ENCODE results near the gene ADCY4. TPM values are rescaled to one million over a fixed set of nuclear protein-coding genes. Genes with fewer than 3 reads are reported as not detected.

The ADCY4 gene
- polyA plus RNA-seq, 3 donors, result 0.69 to 11.9 (median 0.70) TPM

DNA sequence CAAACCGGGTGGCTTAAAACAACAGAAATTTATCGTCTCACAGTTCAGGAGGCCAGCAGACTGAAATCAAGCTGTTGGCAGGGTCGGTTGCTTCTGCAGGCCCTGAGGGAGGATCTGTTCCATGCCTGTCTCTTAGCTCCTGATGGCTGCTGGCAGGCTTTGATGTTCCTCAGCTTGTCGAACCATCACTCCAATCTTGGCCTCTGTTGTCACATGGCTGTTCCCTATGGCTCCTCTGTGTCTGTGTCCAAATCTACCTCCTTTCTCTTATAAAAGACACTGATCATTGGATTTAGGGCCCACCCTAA lies 47.1 kb upstream of the ADCY4 start:
- Histone ChIP-seq H4K20me1 (ENCODE audit: insufficient read depth, low read length) (no peaks in the 10 kb centered on the region), H3K4me2 (replicated peaks; ENCODE audit: extremely low read depth, low read length, poor library complexity, severe bottlenecking) (no peak overlapping the region), H3K79me2 (ENCODE audit: insufficient read depth, low read length) (no peaks in the 10 kb centered on the region), H3K27ac (ENCODE audit: low read depth in 1 of 2, low read length in 2 of 2) (no peak overlapping the region), H3K9me3 (replicated peaks in 1 of 2; ENCODE audit: control insufficient read depth in 1 of 2, insufficient read depth in 1 of 2, low read length in 2 of 2) (no peaks in the 10 kb centered on the region), H3K27me3 (ENCODE audit: control insufficient read depth in 2 of 2, insufficient read depth in 2 of 2, low read length in 2 of 2) (no peaks in the 10 kb centered on the region), H2AFZ (ENCODE audit: insufficient read depth, low read depth, low read length, poor library complexity, severe bottlenecking) (no peak overlapping the region), H3K4me3 (replicated peaks in 1 of 3; ENCODE audit: low read depth in 2 of 3, low read length in 3 of 3) (no peak overlapping the region), H3K9ac (ENCODE audit: insufficient read depth, low read length, poor library complexity, severe bottlenecking) (no peak overlapping the region), H3K4me1 (ENCODE audit: control insufficient read depth in 1 of 2, insufficient read depth in 2 of 2, low read length in 2 of 2) (no peaks in the 10 kb centered on the region), H3K36me3 (replicated peaks in 1 of 2; ENCODE audit: control insufficient read depth in 1 of 2, insufficient read depth in 2 of 2, low read length in 2 of 2) (no peaks in the 10 kb centered on the region)
- TF ChIP-seq, protein P1, sequence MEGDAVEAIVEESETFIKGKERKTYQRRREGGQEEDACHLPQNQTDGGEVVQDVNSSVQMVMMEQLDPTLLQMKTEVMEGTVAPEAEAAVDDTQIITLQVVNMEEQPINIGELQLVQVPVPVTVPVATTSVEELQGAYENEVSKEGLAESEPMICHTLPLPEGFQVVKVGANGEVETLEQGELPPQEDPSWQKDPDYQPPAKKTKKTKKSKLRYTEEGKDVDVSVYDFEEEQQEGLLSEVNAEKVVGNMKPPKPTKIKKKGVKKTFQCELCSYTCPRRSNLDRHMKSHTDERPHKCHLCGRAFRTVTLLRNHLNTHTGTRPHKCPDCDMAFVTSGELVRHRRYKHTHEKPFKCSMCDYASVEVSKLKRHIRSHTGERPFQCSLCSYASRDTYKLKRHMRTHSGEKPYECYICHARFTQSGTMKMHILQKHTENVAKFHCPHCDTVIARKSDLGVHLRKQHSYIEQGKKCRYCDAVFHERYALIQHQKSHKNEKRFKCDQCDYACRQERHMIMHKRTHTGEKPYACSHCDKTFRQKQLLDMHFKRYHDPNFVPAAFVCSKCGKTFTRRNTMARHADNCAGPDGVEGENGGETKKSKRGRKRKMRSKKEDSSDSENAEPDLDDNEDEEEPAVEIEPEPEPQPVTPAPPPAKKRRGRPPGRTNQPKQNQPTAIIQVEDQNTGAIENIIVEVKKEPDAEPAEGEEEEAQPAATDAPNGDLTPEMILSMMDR (IDR thresholded peaks at IDR 0.05), result no peak
- no peaks in the 10 kb centered on the region for H3K4me1 Mint-ChIP-seq
- intact Hi-C loops (cut with micrococcal nuclease), result no loop called here
- peaks cover 2 to 15% (median 6%) of the 10 kb centered on the region in 3 donors for H3K27me3 Mint-ChIP-seq (ENCODE audit: low read depth in 3 of 3)
- DNase-seq, result no peak
- H3K4me3 Mint-ChIP-seq, result no peak overlapping the region
- H3K36me3 Mint-ChIP-seq, result no peaks in the 10 kb centered on the region
- 96% methylated on average over 4 of the region's 4 CpGs for WGBS (ENCODE audit: insufficient coverage)
- H3K9me3 Mint-ChIP-seq, result peaks cover 0 to 2% (median 0%) of the 10 kb centered on the region in 7 donors
- peak overlapping the region in 1 of 7 donors; percentile 4 for H3K27ac Mint-ChIP-seq

DNA sequence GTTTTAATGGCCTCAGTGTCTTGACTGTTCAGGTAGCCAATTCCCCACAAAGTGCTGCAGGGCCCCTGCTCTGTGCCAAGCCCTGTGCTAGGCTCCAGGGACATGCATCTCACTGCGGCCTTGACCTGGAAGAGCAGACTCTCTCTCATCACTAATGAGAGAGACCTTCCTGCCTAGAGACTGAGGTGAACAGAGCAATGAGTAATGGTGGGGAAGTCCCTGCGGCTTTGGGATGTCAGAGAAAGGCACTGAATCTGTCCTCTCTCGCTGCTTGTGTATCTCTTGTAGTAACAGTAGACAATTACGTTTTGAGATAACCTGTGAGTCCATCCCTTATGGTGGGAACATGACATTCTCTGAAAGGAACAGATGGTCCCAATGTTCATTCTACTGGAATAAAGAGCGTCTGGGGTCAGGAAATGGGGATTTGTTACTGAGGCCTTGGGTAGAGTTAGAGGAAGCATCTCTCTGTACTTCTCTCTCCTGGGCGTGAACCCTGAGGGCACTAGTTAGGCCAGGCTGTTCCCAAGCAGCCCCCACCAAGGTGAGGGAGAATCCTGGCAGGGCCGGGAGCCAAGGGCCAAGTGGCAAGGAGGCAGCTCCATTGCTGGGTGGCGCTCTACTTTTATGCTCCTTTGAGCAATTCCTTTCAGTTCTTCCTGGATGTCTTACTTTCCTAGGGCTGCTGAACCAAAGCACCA lies 46.6 kb upstream of the ADCY4 start:
- H3K4me3 ChIP-seq (replicated peaks in 1 of 3; ENCODE audit: low read depth in 2 of 3, low read length in 3 of 3), result no peak overlapping the region
- H2AFZ ChIP-seq (ENCODE audit: insufficient read depth, low read depth, low read length, poor library complexity, severe bottlenecking), result no peak overlapping the region
- intact Hi-C loops (cut with micrococcal nuclease), result no loop called here
- H3K9me3 ChIP-seq (replicated peaks in 1 of 2; ENCODE audit: control insufficient read depth in 1 of 2, insufficient read depth in 1 of 2, low read length in 2 of 2), result no peaks in the 10 kb centered on the region
- H3K36me3 ChIP-seq (replicated peaks in 1 of 2; ENCODE audit: control insufficient read depth in 1 of 2, insufficient read depth in 2 of 2, low read length in 2 of 2), result no peaks in the 10 kb centered on the region
- no peak for DNase-seq
- H3K27ac ChIP-seq (ENCODE audit: low read depth in 1 of 2, low read length in 2 of 2), result no peak overlapping the region
- H3K9ac ChIP-seq (ENCODE audit: insufficient read depth, low read length, poor library complexity, severe bottlenecking), result no peak overlapping the region
- no peaks in the 10 kb centered on the region for H4K20me1 ChIP-seq (ENCODE audit: insufficient read depth, low read length)
- Mint-ChIP-seq H3K27me3 (ENCODE audit: low read depth in 3 of 3) (peaks cover 4 to 10% (median 8%) of the 10 kb centered on the region in 3 donors), H3K9me3 (peaks cover 0 to 2% (median 0%) of the 10 kb centered on the region in 7 donors), H3K27ac (no peak overlapping the region), H3K4me1 (no peaks in the 10 kb centered on the region), H3K4me3 (no peak overlapping the region), H3K36me3 (no peaks in the 10 kb centered on the region)
- TF ChIP-seq, protein P1 (IDR thresholded peaks at IDR 0.05), result no peak
- H3K4me2 ChIP-seq (replicated peaks; ENCODE audit: extremely low read depth, low read length, poor library complexity, severe bottlenecking), result no peak overlapping the region
- H3K4me1 ChIP-seq (ENCODE audit: control insufficient read depth in 1 of 2, insufficient read depth in 2 of 2, low read length in 2 of 2), result no peaks in the 10 kb centered on the region
- H3K27me3 ChIP-seq (ENCODE audit: control insufficient read depth in 2 of 2, insufficient read depth in 2 of 2, low read length in 2 of 2), result no peaks in the 10 kb centered on the region
- H3K79me2 ChIP-seq (ENCODE audit: insufficient read depth, low read length), result no peaks in the 10 kb centered on the region
- 100% methylated on average over 6 of the region's 8 CpGs for WGBS (ENCODE audit: insufficient coverage)

Data from CD14-positive monocyte (primary cell).